Memory B cell (primary cell): Measurements from ENCODE around the gene APLP1.
"Not testable (repeated sequence)": the region's sequence is repeated elsewhere in the genome, so short reads cannot be mapped to it uniquely, and the experiment has no call there.

ENCODE experiments used
- ATAC-seq: fragments of 150-1000 bp; cut with Tn5 transposase; 2 replicates; pipeline ENCODE4 v1.10.0; 2021; ENCODE audit warnings: low read depth, mild to moderate bottlenecking, moderate library complexity
- DNase-seq, 2 donors: peaks; one replicate each; pipeline ENCODE4 v3.0.0; 2022; ENCODE audit warnings: low spot score in 2 of 2
- H3K27ac Mint-ChIP-seq: one replicate; pipeline ENCODE4 v1.8.0; 2022; ENCODE audit warnings: mild to moderate bottlenecking, moderate library complexity, mixed read lengths
- H3K27me3 Mint-ChIP-seq: one replicate; pipeline ENCODE4 v1.8.0; 2022; ENCODE audit warnings: mixed read lengths
- H3K36me3 Mint-ChIP-seq: one replicate; pipeline ENCODE4 v1.8.0; 2022; ENCODE audit warnings: mild to moderate bottlenecking, mixed read lengths
- H3K4me1 Mint-ChIP-seq: one replicate; pipeline ENCODE4 v1.8.0; 2022; ENCODE audit warnings: mixed read lengths
- H3K4me3 Mint-ChIP-seq: one replicate; pipeline ENCODE4 v1.8.0; 2022; ENCODE audit warnings: mild to moderate bottlenecking, moderate library complexity, mixed read lengths
- H3K9me3 Mint-ChIP-seq: one replicate; pipeline ENCODE4 v1.8.0; 2022; ENCODE audit warnings: mixed read lengths

The APLP1 gene

DNA sequence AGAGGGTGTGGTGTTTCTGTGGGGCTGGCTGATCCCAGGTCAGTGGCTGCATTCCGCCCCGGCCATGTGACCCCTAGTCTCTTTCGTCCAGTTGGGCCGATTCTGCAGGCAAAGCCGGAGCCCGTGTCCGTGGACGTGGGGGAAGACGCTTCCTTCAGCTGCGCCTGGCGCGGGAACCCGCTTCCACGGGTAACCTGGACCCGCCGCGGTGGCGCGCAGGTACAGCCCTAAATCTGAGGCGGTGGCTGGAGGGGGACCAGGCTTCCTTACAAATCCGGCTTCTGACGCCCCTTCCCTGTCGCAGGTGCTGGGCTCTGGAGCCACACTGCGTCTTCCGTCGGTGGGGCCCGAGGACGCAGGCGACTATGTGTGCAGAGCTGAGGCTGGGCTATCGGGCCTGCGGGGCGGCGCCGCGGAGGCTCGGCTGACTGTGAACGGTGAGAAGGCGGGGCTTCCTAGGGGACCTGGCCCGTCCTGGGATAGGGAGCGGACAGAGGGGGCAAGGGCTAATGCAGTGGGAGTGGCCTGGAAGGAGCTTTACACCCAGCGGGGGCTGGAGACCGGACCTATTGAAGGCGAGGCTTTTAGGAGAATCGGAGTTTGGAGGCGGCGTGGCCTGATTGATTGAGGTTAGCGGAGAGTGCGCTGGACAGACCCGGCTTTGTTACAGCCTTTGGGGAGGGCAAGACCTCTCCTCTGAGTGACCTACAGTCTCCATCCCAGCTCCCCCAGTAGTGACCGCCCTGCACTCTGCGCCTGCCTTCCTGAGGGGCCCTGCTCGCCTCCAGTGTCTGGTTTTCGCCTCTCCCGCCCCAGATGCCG lies 7.3 kb upstream of the APLP1 start:
- peaks cover 43% of the 10 kb centered on the region for H3K27me3 Mint-ChIP-seq
- H3K4me3 Mint-ChIP-seq: no peak overlapping the region
- H3K4me1 Mint-ChIP-seq: peaks cover 9% of the 10 kb centered on the region
- no peak for ATAC-seq
- H3K36me3 Mint-ChIP-seq: no peaks in the 10 kb centered on the region
- no peak overlapping the region for H3K27ac Mint-ChIP-seq
- no peaks in the 10 kb centered on the region for H3K9me3 Mint-ChIP-seq
- DNase-seq: no peak

- Mint-ChIP-seq H3K4me3 (no peak overlapping the region), H3K36me3 (no peaks in the 10 kb centered on the region), H3K4me1 (peaks cover 9% of the 10 kb centered on the region), H3K9me3 (no peaks in the 10 kb centered on the region), H3K27me3 (peaks cover 48% of the 10 kb centered on the region), H3K27ac (no peak overlapping the region)
- no peak for DNase-seq
- no peak for ATAC-seq
These were observed 6.7 kb upstream of the APLP1 start for GRCh38 chr19:35861640-35862160.

- Mint-ChIP-seq H3K36me3 (peaks cover under 1% of the 10 kb centered on the region), H3K9me3 (no peaks in the 10 kb centered on the region), H3K27ac (no peak overlapping the region), H3K4me3 (no peak overlapping the region), H3K4me1 (peaks cover 7% of the 10 kb centered on the region), H3K27me3 (peaks cover 47% of the 10 kb centered on the region)
- DNase-seq: no peak
- no peak for ATAC-seq
These were observed 5.8 kb upstream of the APLP1 start for GRCh38 chr19:35862528-35862927.

GRCh38 chr19:35863018-35863417 lies 5.4 kb upstream of the APLP1 start:
- H3K4me3 Mint-ChIP-seq: no peak overlapping the region
- peaks cover 47% of the 10 kb centered on the region for H3K27me3 Mint-ChIP-seq
- H3K36me3 Mint-ChIP-seq: peaks cover 2% of the 10 kb centered on the region
- no peak overlapping the region for H3K27ac Mint-ChIP-seq
- no peaks in the 10 kb centered on the region for H3K9me3 Mint-ChIP-seq
- DNase-seq: no peak
- H3K4me1 Mint-ChIP-seq: peaks cover 10% of the 10 kb centered on the region
- ATAC-seq: no peak

- Mint-ChIP-seq H3K4me3 (peak overlapping the region; percentile 53), H3K9me3 (peaks cover 3% of the 10 kb centered on the region), H3K36me3 (peaks cover 6% of the 10 kb centered on the region), H3K27me3 (peaks cover 39% of the 10 kb centered on the region), H3K4me1 (peaks cover 16% of the 10 kb centered on the region), H3K27ac (no peak overlapping the region)
- DNase-seq (no peak), ATAC-seq (no peak)
These were observed 501 bp downstream of the APLP1 start for GRCh38 chr19:35868823-35869326.

DNA sequence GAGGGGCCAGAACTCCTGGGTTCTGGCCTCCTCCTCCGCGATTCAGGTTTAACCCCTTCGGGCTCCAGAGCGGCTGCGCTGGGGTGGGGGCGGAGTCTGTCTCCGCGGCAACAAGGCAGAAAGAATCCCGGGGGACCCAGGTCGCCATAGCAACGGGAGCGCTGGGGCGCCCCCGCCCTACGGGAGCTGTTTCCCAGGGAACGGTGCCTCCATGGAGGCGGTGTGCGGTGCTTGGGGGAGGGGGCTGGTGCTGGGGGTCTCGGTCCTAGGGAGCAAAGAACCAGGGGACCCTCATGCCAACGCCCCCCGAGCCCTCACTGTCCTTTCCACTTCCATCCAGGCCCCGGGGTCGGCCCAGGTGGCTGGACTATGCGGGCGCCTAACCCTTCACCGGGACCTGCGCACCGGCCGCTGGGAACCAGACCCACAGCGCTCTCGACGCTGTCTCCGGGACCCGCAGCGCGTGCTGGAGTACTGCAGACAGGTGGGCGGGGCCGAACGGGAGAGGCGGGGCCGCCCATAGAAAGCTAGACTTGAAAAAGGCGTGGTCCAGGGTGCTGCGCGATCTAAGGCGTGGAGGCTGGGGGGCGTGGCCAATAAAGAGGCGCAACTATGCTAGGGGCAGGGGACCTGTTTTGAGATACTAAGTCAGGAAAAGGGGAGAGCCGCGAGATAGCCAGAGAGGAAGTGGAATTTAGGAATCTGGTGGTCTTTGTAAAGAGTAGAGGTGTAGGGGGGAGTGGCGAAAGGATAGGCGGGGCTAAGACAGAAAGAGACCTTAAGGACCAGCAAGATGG lies 1.2 kb downstream of the APLP1 start:
- H3K4me1 Mint-ChIP-seq: peaks cover 16% of the 10 kb centered on the region
- peaks cover 41% of the 10 kb centered on the region for H3K27me3 Mint-ChIP-seq
- ATAC-seq (peak; percentile 81), DNase-seq (peak; percentile 59 to 64)
- peaks cover 3% of the 10 kb centered on the region for H3K9me3 Mint-ChIP-seq
- peak overlapping the region; percentile 81 for H3K4me3 Mint-ChIP-seq
- H3K27ac Mint-ChIP-seq: no peak overlapping the region
- H3K36me3 Mint-ChIP-seq: peaks cover 6% of the 10 kb centered on the region

DNA sequence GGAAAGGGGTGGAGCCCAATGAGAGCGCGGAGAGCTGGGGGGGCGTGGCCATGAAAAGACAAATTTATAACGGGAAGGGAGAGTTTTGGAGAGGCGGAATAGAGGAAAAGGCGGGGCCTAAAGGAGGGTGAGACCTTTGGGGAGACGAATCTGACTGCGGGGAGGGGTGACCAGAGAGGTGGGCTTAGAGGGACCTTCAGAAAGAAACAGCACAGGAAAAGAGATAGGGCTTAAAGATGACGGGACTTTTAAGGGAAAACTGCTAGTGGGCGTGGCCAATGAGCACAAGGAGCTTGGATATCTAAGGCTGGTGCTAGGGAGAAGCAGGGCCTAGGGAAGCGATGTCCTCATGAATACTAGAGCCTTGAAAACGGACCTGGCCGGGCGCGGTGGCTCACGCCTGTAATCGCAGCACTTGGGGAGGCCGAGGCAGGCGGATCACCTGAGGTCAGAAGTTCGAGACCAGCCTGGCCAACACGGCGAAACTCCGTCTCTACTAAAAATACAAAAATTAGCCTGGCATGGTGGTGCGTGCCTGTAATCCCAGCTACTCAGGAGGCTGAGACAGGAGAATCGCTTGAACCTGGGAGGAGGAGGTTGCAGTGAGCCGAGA lies 1.9 kb downstream of the APLP1 start:
- ATAC-seq, H3K27ac Mint-ChIP-seq, H3K36me3 Mint-ChIP-seq, DNase-seq, H3K9me3 Mint-ChIP-seq: not testable (repeated sequence)
- H3K4me3 Mint-ChIP-seq: peak overlapping the region; percentile 81
- peaks cover 16% of the 10 kb centered on the region for H3K4me1 Mint-ChIP-seq
- H3K27me3 Mint-ChIP-seq: peaks cover 38% of the 10 kb centered on the region

DNA sequence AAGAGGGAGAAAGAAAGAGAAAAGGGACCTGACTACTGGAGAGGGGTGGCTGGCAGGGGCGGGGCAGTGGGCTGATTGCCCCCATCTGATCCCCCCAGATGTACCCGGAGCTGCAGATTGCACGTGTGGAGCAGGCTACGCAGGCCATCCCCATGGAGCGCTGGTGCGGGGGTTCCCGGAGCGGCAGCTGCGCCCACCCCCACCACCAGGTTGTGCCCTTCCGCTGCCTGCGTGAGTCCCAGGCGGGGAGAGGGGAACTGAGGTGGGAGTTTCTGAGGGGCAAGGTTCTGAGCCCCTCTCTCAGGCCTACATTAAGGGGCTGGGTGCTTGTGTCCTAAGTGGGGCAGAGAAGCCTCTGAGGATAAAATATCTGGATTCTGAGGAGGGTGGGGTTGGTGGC lies 2.4 kb downstream of the APLP1 start:
- no peak overlapping the region for H3K27ac Mint-ChIP-seq
- no peak overlapping the region for H3K4me3 Mint-ChIP-seq
- peaks cover 16% of the 10 kb centered on the region for H3K4me1 Mint-ChIP-seq
- H3K27me3 Mint-ChIP-seq: peaks cover 32% of the 10 kb centered on the region
- peaks cover 6% of the 10 kb centered on the region for H3K36me3 Mint-ChIP-seq
- H3K9me3 Mint-ChIP-seq: peaks cover 3% of the 10 kb centered on the region
- ATAC-seq: no peak
- DNase-seq: no peak

- H3K27ac Mint-ChIP-seq: no peak overlapping the region
- H3K36me3 Mint-ChIP-seq: peaks cover 7% of the 10 kb centered on the region
- H3K4me1 Mint-ChIP-seq: peaks cover 16% of the 10 kb centered on the region
- DNase-seq (no peak), ATAC-seq (no peak)
- H3K9me3 Mint-ChIP-seq: peaks cover 3% of the 10 kb centered on the region
- H3K4me3 Mint-ChIP-seq: no peak overlapping the region
- peaks cover 31% of the 10 kb centered on the region for H3K27me3 Mint-ChIP-seq
These were observed 3.2 kb downstream of the APLP1 start for GRCh38 chr19:35871611-35872010.

- H3K36me3 Mint-ChIP-seq: peaks cover 7% of the 10 kb centered on the region
- H3K9me3 Mint-ChIP-seq: peaks cover 3% of the 10 kb centered on the region
- ATAC-seq: no peak
- DNase-seq: no peak
- H3K27me3 Mint-ChIP-seq: peaks cover 29% of the 10 kb centered on the region
- peaks cover 16% of the 10 kb centered on the region for H3K4me1 Mint-ChIP-seq
- H3K27ac Mint-ChIP-seq: no peak overlapping the region
- no peak overlapping the region for H3K4me3 Mint-ChIP-seq
These were observed 3.8 kb downstream of the APLP1 start for GRCh38 chr19:35872180-35872579.

- no peak overlapping the region for H3K4me3 Mint-ChIP-seq
- peaks cover 30% of the 10 kb centered on the region for H3K27me3 Mint-ChIP-seq
- peaks cover 5% of the 10 kb centered on the region for H3K36me3 Mint-ChIP-seq
- peaks cover 3% of the 10 kb centered on the region for H3K9me3 Mint-ChIP-seq
- no peak for DNase-seq
- no peak for ATAC-seq
- H3K27ac Mint-ChIP-seq: no peak overlapping the region
- peaks cover 7% of the 10 kb centered on the region for H3K4me1 Mint-ChIP-seq
These were observed 6.1 kb downstream of the APLP1 start for GRCh38 chr19:35874392-35874930.

DNA sequence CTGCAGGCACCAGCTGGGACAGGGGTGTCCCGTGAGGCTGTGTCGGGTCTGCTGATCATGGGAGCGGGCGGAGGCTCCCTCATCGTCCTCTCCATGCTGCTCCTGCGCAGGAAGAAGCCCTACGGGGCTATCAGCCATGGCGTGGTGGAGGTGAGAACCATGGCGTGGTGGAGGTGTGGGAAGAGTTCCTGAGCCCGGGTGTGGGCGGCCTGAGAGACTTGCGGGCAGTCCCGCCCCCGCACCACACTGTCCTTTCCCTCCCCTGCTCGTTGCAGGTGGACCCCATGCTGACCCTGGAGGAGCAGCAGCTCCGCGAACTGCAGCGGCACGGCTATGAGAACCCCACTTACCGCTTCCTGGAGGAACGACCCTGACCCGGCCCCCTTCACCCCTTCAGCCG lies 10.7 kb downstream of the APLP1 start:
- Mint-ChIP-seq H3K36me3 (peaks cover 2% of the 10 kb centered on the region), H3K4me1 (peaks cover 10% of the 10 kb centered on the region), H3K27me3 (peaks cover 23% of the 10 kb centered on the region), H3K9me3 (no peaks in the 10 kb centered on the region), H3K4me3 (no peak overlapping the region), H3K27ac (no peak overlapping the region)
- DNase-seq (no peak), ATAC-seq (no peak)

- peaks cover 2% of the 10 kb centered on the region for H3K36me3 Mint-ChIP-seq
- H3K27me3 Mint-ChIP-seq: peaks cover 19% of the 10 kb centered on the region
- no peak overlapping the region for H3K4me3 Mint-ChIP-seq
These were observed 11.5 kb downstream of the APLP1 start for GRCh38 chr19:35879770-35880317.

More at GRCh38 chr19:35879770-35880317, 11.5 kb downstream of the APLP1 start:
- Mint-ChIP-seq H3K4me1 (peaks cover 11% of the 10 kb centered on the region), H3K9me3 (no peaks in the 10 kb centered on the region), H3K27ac (no peak overlapping the region)
- no peak for ATAC-seq
- DNase-seq: no peak
